Fibroblast of lung (primary cell): Measurements from ENCODE around the gene TUBGCP6.

Source experiments
- EZH2 ChIP-seq: IDR thresholded peaks from 2 replicates; pipeline ENCODE4 v1.5.1; 2012; ENCODE audit warnings: low read length, control low read depth, mild to moderate bottlenecking; ENCODE audit errors: missing control alignments
- TF ChIP-seq, protein P1 (sequence below), 2 donors: IDR thresholded peaks in 1 of 2; conservative IDR thresholded peaks in 1 of 2; 1 replicate in 1 of 2; 2 replicates in 1 of 2; pipeline ENCODE4 v1.5.1; 2011 to 2012; ENCODE audit warnings: low read length in 2 of 2, control low read depth in 1 of 2, inconsistent platforms in 1 of 2, low read depth in 1 of 2, mild to moderate bottlenecking in 1 of 2

DNA sequence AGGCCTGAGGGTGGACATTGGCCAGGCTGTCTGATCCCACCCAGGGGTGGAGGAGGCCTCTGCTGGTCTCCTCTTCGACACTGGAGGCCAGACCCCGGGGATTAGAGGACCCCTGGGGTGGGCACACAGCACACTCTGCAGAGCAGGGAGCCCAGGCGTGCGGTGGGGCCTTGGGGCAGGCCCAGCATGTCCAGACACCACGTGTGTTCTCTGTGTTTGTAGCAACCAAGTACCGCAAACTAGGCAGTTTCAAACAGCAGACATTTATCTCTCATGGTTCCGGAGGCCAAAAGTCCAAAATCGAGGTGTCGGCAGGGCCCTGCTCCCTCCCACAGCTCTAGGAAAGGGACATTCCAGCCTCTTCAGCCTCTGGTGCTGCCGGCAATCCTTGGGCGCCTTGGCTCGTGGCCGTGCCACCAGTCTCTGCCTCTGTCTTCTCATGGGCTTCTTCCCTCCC, 72.8 kb downstream of the TUBGCP6 start:
- TF ChIP-seq, protein P1, sequence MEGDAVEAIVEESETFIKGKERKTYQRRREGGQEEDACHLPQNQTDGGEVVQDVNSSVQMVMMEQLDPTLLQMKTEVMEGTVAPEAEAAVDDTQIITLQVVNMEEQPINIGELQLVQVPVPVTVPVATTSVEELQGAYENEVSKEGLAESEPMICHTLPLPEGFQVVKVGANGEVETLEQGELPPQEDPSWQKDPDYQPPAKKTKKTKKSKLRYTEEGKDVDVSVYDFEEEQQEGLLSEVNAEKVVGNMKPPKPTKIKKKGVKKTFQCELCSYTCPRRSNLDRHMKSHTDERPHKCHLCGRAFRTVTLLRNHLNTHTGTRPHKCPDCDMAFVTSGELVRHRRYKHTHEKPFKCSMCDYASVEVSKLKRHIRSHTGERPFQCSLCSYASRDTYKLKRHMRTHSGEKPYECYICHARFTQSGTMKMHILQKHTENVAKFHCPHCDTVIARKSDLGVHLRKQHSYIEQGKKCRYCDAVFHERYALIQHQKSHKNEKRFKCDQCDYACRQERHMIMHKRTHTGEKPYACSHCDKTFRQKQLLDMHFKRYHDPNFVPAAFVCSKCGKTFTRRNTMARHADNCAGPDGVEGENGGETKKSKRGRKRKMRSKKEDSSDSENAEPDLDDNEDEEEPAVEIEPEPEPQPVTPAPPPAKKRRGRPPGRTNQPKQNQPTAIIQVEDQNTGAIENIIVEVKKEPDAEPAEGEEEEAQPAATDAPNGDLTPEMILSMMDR (conservative IDR thresholded peaks at IDR 0.05 in 1 of 2, IDR thresholded peaks at IDR 0.05 in 1 of 2; ENCODE audit: low read depth in 1 of 2, low read length in 2 of 2), result no peak
- no peak for TF ChIP-seq EZH2
